Heart right ventricle (tissue), 16 donors: ENCODE results near the gene AGPAT3. TPM values are rescaled to one million over a fixed set of nuclear protein-coding genes. Genes with fewer than 3 reads are reported as not detected.
A peak's percentile ranks its signal among the peaks of the same experiment; 100 is the strongest.

Experiments
- ATAC-seq, 8 donors: fragments of 200-7000 bp; cut with Tn5 transposase; one replicate each; pipeline ENCODE4 v1.9.1; 2020; ENCODE audit warnings: mild to moderate bottlenecking in 8 of 8, moderate library complexity in 8 of 8, moderate number of reproducible peaks in 1 of 8
- DNase-seq, 2 donors: peaks; one replicate each; pipeline ENCODE4 v3.0.0-alpha.2; 2020
- H3K27ac ChIP-seq, 10 donors: fragments of 200-600 bp; sonication (generic) in 2 of 10; one replicate each; pipeline versions ENCODE4 v1.5.0 to v1.8.0; 2020 to 2022; ENCODE audit warnings: mild to moderate bottlenecking in 3 of 10
- H3K27me3 ChIP-seq, 7 donors: fragments of 200-600 bp; one replicate each; pipeline ENCODE4 v1.8.0; 2021 to 2022; ENCODE audit warnings: mild to moderate bottlenecking in 2 of 7
- H3K36me3 ChIP-seq, 9 donors: fragments of 200-600 bp; sonication (generic) in 1 of 9; one replicate each; pipeline versions ENCODE4 v1.5.0 to v1.8.0; 2020 to 2022; ENCODE audit warnings: mild to moderate bottlenecking in 2 of 9
- H3K4me1 ChIP-seq, 9 donors: fragments of 200-600 bp; sonication (generic) in 1 of 9; one replicate each; pipeline versions ENCODE4 v1.5.0 to v1.8.0; 2020 to 2022; ENCODE audit warnings: mild to moderate bottlenecking in 4 of 9
- H3K4me3 ChIP-seq, 10 donors: fragments of 200-600 bp; sonication (generic) in 2 of 10; one replicate each; pipeline versions ENCODE4 v1.5.0 to v1.8.0; 2020 to 2022; ENCODE audit warnings: mild to moderate bottlenecking in 7 of 10, moderate library complexity in 2 of 10
- H3K9me3 ChIP-seq, 11 donors: fragments of 200-600 bp in 10 of 11; sonication (generic) in 2 of 11; one replicate each; pipeline versions ENCODE4 v1.5.0 to v1.8.0; 2013 to 2022; ENCODE audit warnings: mild to moderate bottlenecking in 2 of 11, control low read depth in 1 of 11, moderate library complexity in 1 of 11
- WGBS, 2 donors: extraction: QIAGEN DNeasy Blood & Tissue Kit; methylation state at CpG; one replicate each; pipeline ENCODE4 v1.1.7; 2013; ENCODE audit warnings: inconsistent platforms in 1 of 2; 5-methylcytosine and 5-hydroxymethylcytosine counted together
- intact Hi-C, 10 donors: fragments of 100-400 bp; cut with DNase I; formaldehyde crosslinking; loops; one replicate each; pipeline versions ENCODE4 v1.11.1 to v1.14.2; 2022
- polyA plus RNA-seq, 2 donors: library from polyadenylated mRNA; stranded (reverse); fragments of 200-250 nt; gene quantifications; one replicate each; pipeline ENCODE4 v1.2.3, GENCODE V29; 2013
- total RNA-seq, 10 donors: library from RNA; stranded (reverse); fragmentation: NEBNext Ultra II Directional in 3 of 10; extraction: Animal tissue kit (Norgen Biotek cat#: 25700) in 3 of 10; gene quantifications; one replicate each; pipeline versions ENCODE4 v1.2.1 to v1.2.4, GENCODE V29; 2021 to 2023
- TF ChIP-seq, protein P1 (sequence below), 9 donors: fragments of 200-600 bp; sonication (generic) in 2 of 9; IDR thresholded peaks; one replicate each; pipeline versions ENCODE4 v1.5.0 to v1.8.0; 2021 to 2022; ENCODE audit warnings: antibody characterized with exemption in 9 of 9, mild to moderate bottlenecking in 5 of 9, moderate library complexity in 1 of 9
- donor health status: Arrhythmogenic right ventricular cardiomyopathy.
- donor health status: ischemic (EF 13 %, LVEDD 7.1; RV severe dilation, severe dysfunction).
- donor health status: healthy with polysubstance abuse.
- donor health status: DM: no; HTN: yes; CAD: no.
- donor health status: DM: no; HTN: no; CAD: no.
- donor health status: ischemic (EF 25% LVEDD 6.9; RV normal size, moderate dysfunction).
- donor health status: ischemic (EF 25% LVEDD 5.7; RV mildly dilated, moderate dysfunction).
- donor health status: healthy.
- donor health status: DM: yes; HTN: yes; CAD: no.
- donor health status: Ischemic cardiomyopathy.
- donor health status: ischemic (EF 35%, LVEDD 5.7; RV mildly dilated, moderate dysfunction).
- donor health status: nonischemic (EF 11% LVEDD 7.7; RV severe dilation, severe dysfunction).
- donor health status: DM: yes; HTN: yes; CAD: no.
- donor health status: PGD.
- donor health status: ischemic (EF 29% LVEDD 5.4; RV normal size, mild dysfunction).
- donor health status: nonischemic (EF 23%, LVEDD 6.1; RV moderate dilation, normal function).

Gene AGPAT3
- total and polyA plus RNA-seq, 12 donors, result 19.7 to 110 (median 65.6) TPM

DNA sequence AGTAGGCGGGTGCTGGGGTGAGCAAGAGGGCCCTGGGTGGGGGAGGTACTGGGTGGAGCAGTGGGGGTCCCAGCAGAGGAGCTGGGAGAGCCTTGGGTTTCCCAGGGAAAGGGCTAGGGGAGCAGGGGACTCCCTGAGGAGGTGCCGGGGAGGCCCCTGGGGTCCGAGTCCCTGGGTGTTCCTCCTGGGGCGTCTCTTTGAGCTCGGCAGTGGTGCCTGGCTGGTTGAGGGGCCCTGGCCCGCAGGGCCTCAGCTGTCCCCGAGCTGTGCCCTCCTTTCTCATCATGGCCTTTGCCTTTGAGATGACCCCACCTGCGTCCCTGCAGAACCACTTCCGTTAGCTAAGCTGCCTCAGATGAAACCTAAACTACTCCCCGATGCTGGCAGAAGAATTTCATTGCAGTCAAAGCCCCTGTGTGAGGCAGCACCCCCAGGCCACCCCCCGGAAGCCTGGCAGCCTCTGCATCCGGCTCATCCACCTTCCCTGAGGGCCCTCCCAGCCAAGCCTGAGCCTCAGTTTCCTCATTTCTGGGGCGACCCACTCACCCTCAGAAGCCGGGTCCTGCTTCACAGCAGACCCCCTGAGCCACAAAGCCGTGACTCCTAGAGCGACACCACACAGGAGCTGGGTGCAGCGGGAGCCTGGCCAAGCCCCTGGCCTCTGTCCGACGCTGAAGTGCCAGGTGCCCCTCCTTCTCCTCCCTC, 103.5 kb downstream of the AGPAT3 start:
- WGBS, 2 donors, result 92 to 94% methylated on average over 19 of the region's 19 CpGs
- Histone ChIP-seq H3K27ac (no peak overlapping the region), H3K9me3 (no peaks in the 10 kb centered on the region), H3K36me3 (peaks cover 0 to 85% (median 24%) of the 10 kb centered on the region in 9 donors), H3K4me3 (no peak overlapping the region), H3K27me3 (no peaks in the 10 kb centered on the region), H3K4me1 (peaks cover 0 to 6% (median 0%) of the 10 kb centered on the region in 9 donors)
- intact Hi-C loops, result no loop called here
- TF ChIP-seq, protein P1, sequence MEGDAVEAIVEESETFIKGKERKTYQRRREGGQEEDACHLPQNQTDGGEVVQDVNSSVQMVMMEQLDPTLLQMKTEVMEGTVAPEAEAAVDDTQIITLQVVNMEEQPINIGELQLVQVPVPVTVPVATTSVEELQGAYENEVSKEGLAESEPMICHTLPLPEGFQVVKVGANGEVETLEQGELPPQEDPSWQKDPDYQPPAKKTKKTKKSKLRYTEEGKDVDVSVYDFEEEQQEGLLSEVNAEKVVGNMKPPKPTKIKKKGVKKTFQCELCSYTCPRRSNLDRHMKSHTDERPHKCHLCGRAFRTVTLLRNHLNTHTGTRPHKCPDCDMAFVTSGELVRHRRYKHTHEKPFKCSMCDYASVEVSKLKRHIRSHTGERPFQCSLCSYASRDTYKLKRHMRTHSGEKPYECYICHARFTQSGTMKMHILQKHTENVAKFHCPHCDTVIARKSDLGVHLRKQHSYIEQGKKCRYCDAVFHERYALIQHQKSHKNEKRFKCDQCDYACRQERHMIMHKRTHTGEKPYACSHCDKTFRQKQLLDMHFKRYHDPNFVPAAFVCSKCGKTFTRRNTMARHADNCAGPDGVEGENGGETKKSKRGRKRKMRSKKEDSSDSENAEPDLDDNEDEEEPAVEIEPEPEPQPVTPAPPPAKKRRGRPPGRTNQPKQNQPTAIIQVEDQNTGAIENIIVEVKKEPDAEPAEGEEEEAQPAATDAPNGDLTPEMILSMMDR (IDR thresholded peaks at IDR 0.05), result no peak
- DNase-seq (no peak), ATAC-seq (no peak)

DNA sequence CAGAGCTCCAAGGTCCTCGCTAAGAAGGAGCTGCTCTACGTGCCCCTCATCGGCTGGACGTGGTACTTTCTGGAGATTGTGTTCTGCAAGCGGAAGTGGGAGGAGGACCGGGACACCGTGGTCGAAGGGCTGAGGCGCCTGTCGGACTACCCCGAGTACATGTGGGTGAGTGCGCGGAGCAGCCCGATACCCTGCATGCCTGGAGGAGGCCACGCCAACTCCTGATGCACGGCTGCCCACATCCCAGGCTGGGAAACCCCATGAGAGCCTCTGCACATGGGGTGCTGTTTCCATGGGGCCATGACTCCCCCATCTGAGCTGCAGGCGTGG, 104.1 kb downstream of the AGPAT3 start:
- H3K27me3 ChIP-seq, result no peaks in the 10 kb centered on the region
- H3K4me1 ChIP-seq, result peaks cover 0 to 8% (median 0%) of the 10 kb centered on the region in 9 donors
- H3K4me3 ChIP-seq, result no peak overlapping the region
- peaks cover 0 to 90% (median 24%) of the 10 kb centered on the region in 9 donors for H3K36me3 ChIP-seq
- TF ChIP-seq, protein P1 (IDR thresholded peaks at IDR 0.05), result no peak
- H3K27ac ChIP-seq, result no peak overlapping the region
- no peak for ATAC-seq
- DNase-seq, result no peak
- no peaks in the 10 kb centered on the region for H3K9me3 ChIP-seq
- WGBS, 2 donors, result 92 to 94% methylated on average over 17 of the region's 17 CpGs
- intact Hi-C loops, result no loop called here

DNA sequence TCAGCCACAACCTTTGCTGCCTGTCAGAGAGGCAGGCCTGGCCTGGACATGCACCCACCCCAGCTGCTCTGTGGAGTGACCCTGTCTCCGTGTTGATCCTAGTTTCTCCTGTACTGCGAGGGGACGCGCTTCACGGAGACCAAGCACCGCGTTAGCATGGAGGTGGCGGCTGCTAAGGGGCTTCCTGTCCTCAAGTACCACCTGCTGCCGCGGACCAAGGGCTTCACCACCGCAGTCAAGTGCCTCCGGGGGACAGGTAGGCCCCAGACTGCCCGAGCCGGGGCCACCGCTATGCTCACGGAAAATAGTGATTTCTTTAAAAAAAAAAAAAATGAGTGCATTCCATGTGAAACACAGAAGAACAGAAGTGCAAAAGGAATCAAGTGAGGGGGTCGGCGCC, 105.5 kb downstream of the AGPAT3 start:
- Histone ChIP-seq H3K4me3 (no peak overlapping the region), H3K4me1 (peaks cover 0 to 12% (median 0%) of the 10 kb centered on the region in 9 donors), H3K27me3 (no peaks in the 10 kb centered on the region), H3K9me3 (no peaks in the 10 kb centered on the region), H3K27ac (no peak overlapping the region), H3K36me3 (peaks cover 0 to 79% (median 24%) of the 10 kb centered on the region in 9 donors)
- TF ChIP-seq, protein P1 (IDR thresholded peaks at IDR 0.05), result no peak
- DNase-seq, result no peak
- ATAC-seq, result no peak
- 95 to 97% methylated on average over 18 of the region's 18 CpGs for WGBS, 2 donors
- intact Hi-C loops, result no loop called here

DNA sequence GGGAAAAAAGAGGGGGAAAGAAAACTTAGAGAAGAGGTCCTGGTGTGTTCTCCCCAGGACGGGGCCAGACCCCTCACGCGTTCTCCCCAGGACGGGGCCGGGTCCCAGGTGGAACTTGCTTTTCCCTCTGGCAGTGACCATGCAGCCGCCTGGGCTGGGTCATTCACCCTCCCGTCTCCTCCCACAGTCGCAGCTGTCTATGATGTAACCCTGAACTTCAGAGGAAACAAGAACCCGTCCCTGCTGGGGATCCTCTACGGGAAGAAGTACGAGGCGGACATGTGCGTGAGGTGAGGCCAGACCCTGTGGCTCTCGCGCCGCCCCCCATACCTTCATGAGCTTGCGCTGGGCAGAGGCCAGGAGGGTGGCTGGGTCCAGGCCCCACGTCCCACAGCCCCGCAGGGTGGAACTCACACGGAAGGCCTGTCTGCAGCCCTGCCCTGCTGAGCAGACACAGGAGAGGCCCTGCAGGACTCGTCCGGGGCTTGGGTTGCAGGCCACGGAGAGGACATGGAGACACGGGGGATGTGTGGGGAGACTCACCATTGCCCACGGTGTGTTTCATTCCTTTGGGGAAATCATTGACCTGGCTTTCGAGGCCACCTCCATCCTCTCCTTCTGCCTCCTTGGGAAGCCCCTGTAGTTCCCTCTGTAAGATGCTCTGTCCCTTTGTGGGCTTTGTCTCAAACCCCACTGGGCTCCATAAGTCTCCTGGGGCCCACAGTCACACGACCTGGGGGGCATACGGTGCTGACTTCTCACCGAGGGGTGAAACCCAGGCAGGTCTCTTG, 106.4 kb downstream of the AGPAT3 start:
- ATAC-seq, result peak in 5 of 8 donors; percentile 20 to 59 (median 38)
- Histone ChIP-seq H3K4me1 (peaks cover 0 to 13% (median 0%) of the 10 kb centered on the region in 9 donors), H3K27me3 (no peaks in the 10 kb centered on the region), H3K27ac (peak overlapping the region in 3 of 10 donors; percentile 15 to 41 (median 41)), H3K4me3 (peak overlapping the region in 1 of 10 donors; percentile 8), H3K9me3 (no peaks in the 10 kb centered on the region), H3K36me3 (peaks cover 0 to 70% (median 24%) of the 10 kb centered on the region in 9 donors)
- TF ChIP-seq, protein P1 (IDR thresholded peaks at IDR 0.05), result no peak
- intact Hi-C loops, result no loop called here
- DNase-seq, result peak in 1 of 2 donors; percentile 28
- WGBS, 2 donors, result 79 to 85% methylated on average over 29 of the region's 29 CpGs
